ENCODE measurements around the gene MBOAT2. TPM values are rescaled to one million over a fixed set of nuclear protein-coding genes. Genes with fewer than 3 reads are reported as not detected.

The MBOAT2 gene
- total and polyA plus RNA-seq, 2 of the 13 experiments (the other 11 are each of a cell fraction or from before 2014, with no cell fraction given) = 0.11 to 0.36 TPM

- TF ChIP-seq MTERF4 (CRISPR knock-in tag; IDR thresholded peaks at IDR 0.05) = no peak
- TF ChIP-seq KAT8 (CRISPR knock-in tag; IDR thresholded peaks at IDR 0.05) = peak; percentile 43; the same call in 1 of the 2 replicates
- TF ChIP-seq RNF2 (conservative IDR thresholded peaks at IDR 0.05; ENCODE audit: low read depth) = no peak
- 0 out of 2 replicates have a peak, but pooled peaks have one; percentile 29 for TF ChIP-seq ELF1 (CRISPR knock-in tag; IDR thresholded peaks at IDR 0.05)
- no peak for TF ChIP-seq ZNF205 (CRISPR knock-in tag; IDR thresholded peaks at IDR 0.05)
- peak; percentile 41; the same call in 1 of the 2 replicates for TF ChIP-seq IRF2 (CRISPR knock-in tag; IDR thresholded peaks at IDR 0.05)
- no peak for TF ChIP-seq ZNF142 (CRISPR knock-in tag; IDR thresholded peaks at IDR 0.05)
- peak; percentile 90 for TF ChIP-seq ZNF644 (CRISPR knock-in tag; IDR thresholded peaks at IDR 0.05; ENCODE audit: low read depth)
- TF ChIP-seq ELF3 (CRISPR knock-in tag; IDR thresholded peaks at IDR 0.05) = 0 out of 2 replicates have a peak, but pooled peaks have one; percentile 20
- TF ChIP-seq SOX13 (IDR thresholded peaks at IDR 0.05) = no peak
- peak in 1 of 2 experiments; percentile 49; a peak in 1 of 4 replicates for TF ChIP-seq SOX13 (CRISPR knock-in tag; conservative IDR thresholded peaks at IDR 0.05 in 1 of 2, IDR thresholded peaks at IDR 0.05 in 1 of 2)
- TF ChIP-seq ZNF512B (CRISPR knock-in tag; IDR thresholded peaks at IDR 0.05; ENCODE audit: borderline replicate concordance) = no peak
- TF ChIP-seq ZGPAT (CRISPR knock-in tag; IDR thresholded peaks at IDR 0.05) = peak; percentile 28; the same call in 1 of the 2 replicates
- TF ChIP-seq MIXL1 (CRISPR knock-in tag; IDR thresholded peaks at IDR 0.05) = no peak
- no peak for TF ChIP-seq KAT2B (IDR thresholded peaks at IDR 0.05; ENCODE audit: borderline replicate concordance, low read depth, low read length)
- peak; percentile 56; the same call in 1 of the 2 replicates for TF ChIP-seq ATF2 (CRISPR knock-in tag; IDR thresholded peaks at IDR 0.05)
Measured at GRCh38 chr2:8821276-8822217, 181.9 kb downstream of the MBOAT2 start (continued).

All from HepG2 (cell line).